Esophagus squamous epithelium (tissue), 4 donors: Measurements from ENCODE around the gene CZIB.

Source experiments
- CTCF ChIP-seq, 6 experiments: fragments of 450-650 bp in 4 of 6; fragments of 200-600 bp in 2 of 6; sonication (generic) in 2 of 6; IDR thresholded peaks; one replicate each; pipeline ENCODE4 v1.5.1; 2016 to 2019; ENCODE audit warnings: antibody characterized with exemption in 6 of 6, mild to moderate bottlenecking in 4 of 6, moderate library complexity in 4 of 6
- POLR2A ChIP-seq, 4 donors: fragments of 450-650 bp; IDR thresholded peaks; one replicate each; pipeline ENCODE4 v1.6.1; 2017; ENCODE audit warnings: antibody characterized with exemption in 4 of 4, mild to moderate bottlenecking in 4 of 4, moderate library complexity in 3 of 4

GRCh38 chr1:53174971-53175913 lies 45.2 kb downstream of the CZIB start:
- TF ChIP-seq CTCF (IDR thresholded peaks at IDR 0.05) = no peak
- TF ChIP-seq POLR2A (IDR thresholded peaks at IDR 0.05) = no peak
